H1 (cell line): ENCODE results near the gene TPP1. TPM values are rescaled to one million over a fixed set of nuclear protein-coding genes. Genes with fewer than 3 reads are reported as not detected.

Experiments used
- CTBP2 ChIP-seq: IDR thresholded peaks from 2 replicates; pipeline ENCODE4 v1.7.0; 2011; ENCODE audit warnings: borderline replicate concordance, mild to moderate bottlenecking, moderate library complexity, mixed read lengths, low read length; ENCODE audit not compliant: insufficient read depth, insufficient read length
- EGR1 ChIP-seq: IDR thresholded peaks from 2 replicates; pipeline ENCODE4 v1.6.1; 2011; ENCODE audit warnings: low read depth, low read length, borderline replicate concordance
- GTF2F1 ChIP-seq: IDR thresholded peaks from 2 replicates; pipeline ENCODE4 v1.6.1; 2012; ENCODE audit warnings: low read depth, low read length, improper control_type of control experiment, borderline replicate concordance
- HDAC6 ChIP-seq: IDR thresholded peaks from one replicate; pipeline ENCODE4 v1.7.1; 2012; ENCODE audit warnings: low read depth, mild to moderate bottlenecking, inconsistent platforms, low read length, moderate library complexity
- JUN ChIP-seq: IDR thresholded peaks from 2 replicates; pipeline ENCODE4 v1.6.1; 2011; ENCODE audit warnings: low read depth, mild to moderate bottlenecking, improper control_type of control experiment, low read length
- MAFK ChIP-seq: IDR thresholded peaks from 2 replicates; pipeline ENCODE4 v1.6.1; 2012; ENCODE audit warnings: low read depth, mild to moderate bottlenecking, improper control_type of control experiment, low read length
- PHF8 ChIP-seq: fragments of 200-600 bp; sonication (generic); conservative IDR thresholded peaks from 2 replicates; pipeline ENCODE4 v1.7.1; 2012; ENCODE audit warnings: low read depth, mild to moderate bottlenecking, inconsistent platforms, low read length, moderate library complexity
- POLR2A ChIP-seq, 2 experiments: IDR thresholded peaks; 1 replicate in 1 of 2; 2 replicates in 1 of 2; pipeline ENCODE4 v1.6.1; 2011; ENCODE audit warnings: low read depth in 2 of 2, low read length in 2 of 2, mild to moderate bottlenecking in 2 of 2; ENCODE audit errors: control extremely low read depth in 1 of 2
- SP1 ChIP-seq: IDR thresholded peaks from 2 replicates; pipeline ENCODE4 v1.6.1; 2011; ENCODE audit warnings: low read depth, low read length
- SP2 ChIP-seq: IDR thresholded peaks from 2 replicates; pipeline ENCODE4 v1.6.1; 2012; ENCODE audit warnings: mild to moderate bottlenecking, low read length, inconsistent platforms
- TAF1 ChIP-seq: IDR thresholded peaks from 2 replicates; pipeline ENCODE4 v1.6.1; 2011; ENCODE audit warnings: mild to moderate bottlenecking, low read depth, low read length
- TAF7 ChIP-seq: optimal IDR thresholded peaks from 2 replicates; pipeline ENCODE3; 2011; ENCODE audit warnings: low read depth, mild to moderate bottlenecking, inconsistent platforms, low read length, moderate library complexity, borderline replicate concordance
- TCF12 ChIP-seq: IDR thresholded peaks from 2 replicates; pipeline ENCODE4 v1.6.1; 2011; ENCODE audit warnings: low read depth, mild to moderate bottlenecking, low read length
- polyA plus RNA-seq, 7 experiments: library from polyadenylated mRNA; depleted of rRNA in 3 of 7; stranded (reverse) in 5 of 7; unstranded in 2 of 7; fragments of >200 nt in 5 of 7; fragments of 200-250 nt in 2 of 7; gene quantifications; 1 replicate in 5 of 7; 2 replicates in 1 of 7; 4 replicates in 1 of 7; pipeline versions ENCODE4 v1.2.1 to v1.2.3, GENCODE V29; 2011 to 2013; ENCODE audit warnings: missing spikeins in 2 of 7, mixed read lengths in 2 of 7
- total RNA-seq: library from RNA; stranded (reverse); fragmentation: NEBNext Ultra II Directional; extraction: Animal tissue kit (Norgen Biotek cat#: 25700); gene quantifications from 2 replicates; pipeline ENCODE4 v1.2.1, GENCODE V29; 2021

Gene TPP1
- total and polyA plus RNA-seq, 2 of the 8 experiments (the other 6 are each of a cell fraction or from before 2014, with no cell fraction given), result 36.1 to 77.5 TPM

DNA sequence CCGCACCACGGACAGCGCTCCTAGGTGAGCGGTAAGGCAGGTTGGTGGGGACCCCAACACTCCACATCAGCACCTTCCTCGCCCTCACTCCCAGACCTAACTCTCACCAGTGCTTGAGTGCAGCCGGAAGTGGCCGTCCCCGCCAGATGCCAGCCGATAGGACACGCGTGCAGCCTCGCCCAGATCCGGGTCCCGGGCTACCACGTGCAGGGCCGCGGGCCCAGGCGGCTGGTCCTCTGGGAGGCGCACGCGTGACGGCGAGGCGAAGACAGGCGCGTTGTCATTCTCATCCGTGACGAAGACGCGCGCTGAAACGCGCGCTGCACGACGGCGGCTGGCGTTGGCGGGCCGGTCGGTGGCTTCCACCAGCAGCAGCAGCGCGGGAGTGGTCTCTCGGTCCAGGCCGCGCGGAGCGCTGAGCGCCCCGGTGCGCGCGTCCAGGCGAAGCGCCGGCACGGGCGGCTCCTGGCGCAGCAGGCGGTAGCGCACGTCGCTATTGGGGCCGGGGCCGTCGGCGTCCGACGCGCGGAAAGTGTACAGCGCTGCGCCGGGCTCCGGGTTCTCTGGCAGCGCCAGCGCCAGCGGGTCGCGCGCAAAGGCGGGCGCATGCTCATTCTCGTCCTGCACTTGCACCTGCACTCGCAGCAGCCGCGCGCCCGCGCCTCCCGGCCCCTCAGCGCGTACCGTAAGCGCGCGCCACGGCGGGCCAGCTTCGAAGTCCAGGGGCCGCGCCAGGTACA, 10.8 kb upstream of the TPP1 start (continued):
- no peak for TF ChIP-seq MAFK
- TF ChIP-seq TAF7, result no peak
- no peak for TF ChIP-seq TCF12
- no peak for TF ChIP-seq JUN
- TF ChIP-seq PHF8, result no peak
- TF ChIP-seq POLR2A (IDR thresholded peaks at IDR 0.05; ENCODE audit: control extremely low read depth in 1 of 2, low read depth in 2 of 2, low read length in 2 of 2), result no peak
- TF ChIP-seq CTBP2, result no peak
- no peak for TF ChIP-seq HDAC6
- TF ChIP-seq GTF2F1, result peak; percentile 25; the same call in 1 of the 2 replicates
- TF ChIP-seq SP1, result no peak
- no peak for TF ChIP-seq TAF1
- no peak for TF ChIP-seq SP2
- TF ChIP-seq EGR1, result no peak
